ENCODE data around the gene AARS2. TPM values are rescaled to one million over a fixed set of nuclear protein-coding genes. Genes with fewer than 3 reads are reported as not detected.

AARS2 gene
- total and polyA plus RNA-seq, 9 of the 15 experiments (the other 6 are each of a cell fraction or from before 2014, with no cell fraction given), result 0.97 to 34.0 (median 18.3) TPM

- TF ChIP-seq REST (IDR thresholded peaks at IDR 0.05; ENCODE audit: borderline replicate concordance) (peak; percentile 90), REST (CRISPR knock-in tag; IDR thresholded peaks at IDR 0.05; ENCODE audit: low read depth) (no peak; the same call in 1 of the 2 replicates), MEF2D (tag; conservative IDR thresholded peaks at IDR 0.05; ENCODE audit: low read depth) (no peak), YY1 (IDR thresholded peaks at IDR 0.05; ENCODE audit: borderline replicate concordance in 1 of 3, control insufficient read depth in 1 of 3, extremely low read depth in 1 of 3, insufficient read depth in 3 of 3, insufficient read length in 1 of 3, insufficient replicate concordance in 2 of 3, low read depth in 1 of 3, low read length in 2 of 3) (peak in 2 of 3 experiments; percentile 31 to 36), CBFA2T3 (IDR thresholded peaks at IDR 0.05) (no peak), DEAF1 (CRISPR knock-in tag; IDR thresholded peaks at IDR 0.05) (no peak), CAMTA2 (CRISPR knock-in tag; conservative IDR thresholded peaks at IDR 0.05) (no peak), NEUROD1 (IDR thresholded peaks at IDR 0.05; ENCODE audit: borderline replicate concordance, low read depth, low read length, partially characterized antibody) (peak; percentile 46), ZNF263 (CRISPR knock-in tag; IDR thresholded peaks at IDR 0.05; ENCODE audit: borderline replicate concordance) (peak; percentile 72), ZNF639 (CRISPR knock-in tag; conservative IDR thresholded peaks at IDR 0.05 in 1 of 2, IDR thresholded peaks at IDR 0.05 in 1 of 2) (0 out of 4 replicates have a peak, but pooled peaks of 1 of the 2 experiments have one; percentile 2), MXI1 (IDR thresholded peaks at IDR 0.05; ENCODE audit: low read depth, low read length) (peak; percentile 87; the same call in 1 of the 2 replicates)
Observed at GRCh38 chr6:44265007-44265721, 48.0 kb downstream of the AARS2 start, which contains the start of gene NFKBIE (continued).
